Testis (tissue), 3 donors: Measurements from ENCODE around the gene TNS3. TPM values are rescaled to one million over a fixed set of nuclear protein-coding genes. Genes with fewer than 3 reads are reported as not detected.

Experiments used
- DNase-seq: peaks from one replicate; pipeline ENCODE4 v3.0.0-alpha.2; 2019
- H3K27ac ChIP-seq, 2 donors: fragments of 200-600 bp; sonication (generic); one replicate each; pipeline ENCODE4 v1.5.1; 2019
- H3K27me3 ChIP-seq: fragments of 200-600 bp; sonication (generic); one replicate; pipeline ENCODE4 v1.5.1; 2019
- H3K36me3 ChIP-seq: fragments of 200-600 bp; sonication (generic); one replicate; pipeline ENCODE4 v1.5.1; 2017; ENCODE audit warnings: low read depth; ENCODE audit errors: missing control alignments
- H3K4me1 ChIP-seq: fragments of 200-600 bp; sonication (generic); one replicate; pipeline ENCODE4 v1.5.1; 2019
- H3K4me3 ChIP-seq, 2 donors: fragments of 200-600 bp; sonication (generic); one replicate each; pipeline ENCODE4 v1.5.1; 2017 to 2019
- H3K9me3 ChIP-seq: fragments of 200-600 bp; sonication (generic); one replicate; pipeline ENCODE4 v1.5.1; 2017
- CTCF ChIP-seq, 3 experiments: fragments of 450-650 bp in 2 of 3; fragments of 200-600 bp in 1 of 3; sonication (generic) in 1 of 3; IDR thresholded peaks; one replicate each; pipeline ENCODE4 v1.5.1; 2016 to 2019; ENCODE audit warnings: antibody characterized with exemption in 3 of 3, mild to moderate bottlenecking in 2 of 3, moderate library complexity in 1 of 3
- POLR2A ChIP-seq: fragments of 450-650 bp; IDR thresholded peaks from one replicate; pipeline ENCODE4 v1.6.1; 2017; ENCODE audit warnings: antibody characterized with exemption, mild to moderate bottlenecking, moderate library complexity
- WGBS, 2 donors: methylation state at CpG; one replicate each; pipeline ENCODE4 v1.1.5; 2018; 5-methylcytosine and 5-hydroxymethylcytosine counted together
- intact Hi-C: fragments of 100-400 bp; cut with DNase I; formaldehyde crosslinking; loops from one replicate; pipeline ENCODE4 v1.15.1; 2023; ENCODE audit warnings: low total_unique reads
- polyA plus RNA-seq: library from polyadenylated mRNA; stranded (reverse); fragments of 350-450 nt; fragmentation: Illumina TruSeq; extraction: RNeasy Lipid Tissue Mini Kit (QIAGEN cat#74804); gene quantifications from one replicate; pipeline ENCODE4 v1.2.3, GENCODE V29; 2014; ENCODE audit warnings: low read depth, low replicate concordance; ENCODE audit not compliant: insufficient read depth
- total RNA-seq, 2 donors: library from RNA; depleted of rRNA; stranded (reverse); fragments of >200 nt; gene quantifications; one replicate each; pipeline ENCODE4 v1.2.3, GENCODE V29; 2016

The TNS3 gene
- total and polyA plus RNA-seq, 3 donors from 2014 or later = 28.5 to 93.5 (median 60.0) TPM

GRCh38 chr7:47382200-47382599 is 199.7 kb downstream of the TNS3 start:
- H3K27me3 ChIP-seq = no peaks in the 10 kb centered on the region
- no peak overlapping the region for H3K4me3 ChIP-seq
- no peak for DNase-seq
- no peaks in the 10 kb centered on the region for H3K9me3 ChIP-seq
- no peak overlapping the region for H3K27ac ChIP-seq
- H3K4me1 ChIP-seq = peaks cover 18% of the 10 kb centered on the region
- intact Hi-C loops = no loop called here
- WGBS, 2 donors = 84 to 87% methylated on average over 5 of the region's 5 CpGs
- H3K36me3 ChIP-seq = no peaks in the 10 kb centered on the region
- TF ChIP-seq CTCF (IDR thresholded peaks at IDR 0.05) = no peak
- TF ChIP-seq POLR2A = no peak

- no peak for DNase-seq
- H3K4me1 ChIP-seq = peaks cover 18% of the 10 kb centered on the region
- H3K27ac ChIP-seq = no peak overlapping the region
- H3K27me3 ChIP-seq = no peaks in the 10 kb centered on the region
- intact Hi-C loops = no loop called here
- no peaks in the 10 kb centered on the region for H3K36me3 ChIP-seq
- 72 to 73% methylated on average over 6 of the region's 6 CpGs for WGBS, 2 donors
- no peak overlapping the region for H3K4me3 ChIP-seq
- H3K9me3 ChIP-seq = no peaks in the 10 kb centered on the region
- TF ChIP-seq CTCF (IDR thresholded peaks at IDR 0.05) (no peak), POLR2A (no peak)
These were observed 200.8 kb downstream of the TNS3 start for GRCh38 chr7:47381134-47381495.

GRCh38 chr7:47380325-47381133 is 201.4 kb downstream of the TNS3 start:
- no peak for TF ChIP-seq POLR2A
- TF ChIP-seq CTCF (IDR thresholded peaks at IDR 0.05) = no peak
- WGBS, 2 donors = 60 to 76% methylated on average over 11 to 15 of the region's 15 CpGs
- H3K27me3 ChIP-seq = no peaks in the 10 kb centered on the region
- H3K36me3 ChIP-seq = no peaks in the 10 kb centered on the region
- intact Hi-C loops = no loop called here
- no peak overlapping the region for H3K27ac ChIP-seq
- DNase-seq = no peak
- no peak overlapping the region for H3K4me3 ChIP-seq
- no peaks in the 10 kb centered on the region for H3K9me3 ChIP-seq
- H3K4me1 ChIP-seq = peaks cover 18% of the 10 kb centered on the region

- peak; percentile 78 for DNase-seq
- Histone ChIP-seq H3K9me3 (no peaks in the 10 kb centered on the region), H3K27me3 (no peaks in the 10 kb centered on the region), H3K4me3 (no peak overlapping the region), H3K4me1 (peaks cover 18% of the 10 kb centered on the region), H3K36me3 (no peaks in the 10 kb centered on the region), H3K27ac (no peak overlapping the region)
- intact Hi-C loops = no loop called here
- 33 to 58% methylated on average over 10 to 20 of the region's 20 CpGs for WGBS, 2 donors
- TF ChIP-seq POLR2A (no peak), CTCF (IDR thresholded peaks at IDR 0.05) (no peak)
These were observed 202.1 kb downstream of the TNS3 start for GRCh38 chr7:47379629-47380324.
